ENCODE data around the gene NCAM2. TPM values are rescaled to one million over a fixed set of nuclear protein-coding genes. Genes with fewer than 3 reads are reported as not detected.

The NCAM2 gene
- total and polyA plus RNA-seq, 2 donors (not counting 3 experiments of a cell fraction or from before 2014, with no cell fraction given): 0.11 to 0.27 TPM

DNA sequence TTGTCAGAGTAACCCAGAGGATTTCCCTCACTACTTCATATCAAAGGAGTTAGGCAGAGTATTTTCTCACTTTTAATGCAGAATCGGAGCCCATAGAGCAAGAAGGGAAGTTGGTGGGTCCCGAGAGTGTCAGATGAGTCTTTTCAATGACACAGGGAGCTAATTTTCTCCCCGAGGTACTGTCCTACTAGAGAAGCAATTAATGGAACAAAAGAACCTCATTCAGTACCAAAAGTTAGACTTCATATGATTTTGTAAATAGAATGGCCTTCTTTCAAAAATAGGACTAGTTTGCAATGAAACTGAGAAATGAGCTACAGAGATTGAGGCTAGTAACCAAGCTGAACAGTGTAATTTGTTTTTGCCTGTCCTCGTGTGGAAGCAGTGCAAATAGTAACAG, 3.9 kb downstream of the NCAM2 start:
- POLR2A ChIA-PET: no interaction called here
- H3K9me3 ChIP-seq (replicated peaks; ENCODE audit: control insufficient read depth, insufficient read depth, low read length): no peaks in the 10 kb centered on the region
- no peak for DNase-seq (ENCODE audit: low read depth, low spot score)
- peaks cover 0 to 10% of the 10 kb centered on the region in 2 experiments for H3K27me3 ChIP-seq (ENCODE audit: control insufficient read depth in 2 of 2, insufficient read depth in 2 of 2, low read length in 2 of 2)
- no peaks in the 10 kb centered on the region for H3K79me2 ChIP-seq (ENCODE audit: control insufficient read depth, insufficient read depth, low read length)
- CTCF ChIA-PET: no interaction called here
- H3K27ac ChIP-seq (ENCODE audit: insufficient read depth, low read depth, low read length): no peak overlapping the region
- H2AFZ ChIP-seq (ENCODE audit: low read depth, low read length): no peak overlapping the region
- dilution Hi-C loops (cut with MboI; ENCODE audit: extremely low pct_ligation_motif_present, low sequenced_read_pairs) (no loop called here), intact Hi-C loops (cut with micrococcal nuclease) (no loop called here)
- peaks cover 9% of the 10 kb centered on the region for H3K4me1 ChIP-seq (ENCODE audit: control insufficient read depth, extremely low read depth, insufficient read depth, low read length)
- H3K9me1 ChIP-seq (replicated peaks; ENCODE audit: control insufficient read depth, extremely low read depth, insufficient read depth, low read length): no peaks in the 10 kb centered on the region
- no peak overlapping the region for H3K4me3 ChIP-seq (replicated peaks in 1 of 3; ENCODE audit: insufficient read depth in 1 of 3, low read depth in 1 of 3, low read length in 3 of 3)
- no peaks in the 10 kb centered on the region for H3K36me3 ChIP-seq (ENCODE audit: control insufficient read depth in 2 of 2, extremely low read depth in 1 of 2, insufficient read depth in 2 of 2, low read length in 2 of 2)
- no TSS peak for BruUV-seq (replicated peaks)
- no peaks in the 10 kb centered on the region for H4K20me1 ChIP-seq (replicated peaks; ENCODE audit: control insufficient read depth, extremely low read depth, insufficient read depth, low read length)
- no peak for FAIRE-seq
- no peak overlapping the region for H3K4me2 ChIP-seq (ENCODE audit: insufficient read depth, low read length)
- H3K9ac ChIP-seq (replicated peaks; ENCODE audit: extremely low read depth, insufficient read depth, low read length): no peak overlapping the region
- TF ChIP-seq, protein P1, sequence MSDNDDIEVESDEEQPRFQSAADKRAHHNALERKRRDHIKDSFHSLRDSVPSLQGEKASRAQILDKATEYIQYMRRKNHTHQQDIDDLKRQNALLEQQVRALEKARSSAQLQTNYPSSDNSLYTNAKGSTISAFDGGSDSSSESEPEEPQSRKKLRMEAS (IDR thresholded peaks at IDR 0.05; ENCODE audit: insufficient read depth, insufficient read length): no peak
- no peak for TF ChIP-seq GATA2 (IDR thresholded peaks at IDR 0.05; ENCODE audit: insufficient read depth, insufficient read length, low read depth, low read length)
- no peak for TF ChIP-seq FOS (IDR thresholded peaks at IDR 0.05; ENCODE audit: borderline replicate concordance, insufficient read depth, low read length)
- TF ChIP-seq EZH2 (IDR thresholded peaks at IDR 0.05; ENCODE audit: borderline replicate concordance, low read depth, low read length, severe bottlenecking): no peak
- TF ChIP-seq POLR2A (IDR thresholded peaks at IDR 0.05; ENCODE audit: low read depth, low read length): no peak
- no peak for TF ChIP-seq MYC (IDR thresholded peaks at IDR 0.05; ENCODE audit: low read depth, low read length)
- TF ChIP-seq, protein P2, sequence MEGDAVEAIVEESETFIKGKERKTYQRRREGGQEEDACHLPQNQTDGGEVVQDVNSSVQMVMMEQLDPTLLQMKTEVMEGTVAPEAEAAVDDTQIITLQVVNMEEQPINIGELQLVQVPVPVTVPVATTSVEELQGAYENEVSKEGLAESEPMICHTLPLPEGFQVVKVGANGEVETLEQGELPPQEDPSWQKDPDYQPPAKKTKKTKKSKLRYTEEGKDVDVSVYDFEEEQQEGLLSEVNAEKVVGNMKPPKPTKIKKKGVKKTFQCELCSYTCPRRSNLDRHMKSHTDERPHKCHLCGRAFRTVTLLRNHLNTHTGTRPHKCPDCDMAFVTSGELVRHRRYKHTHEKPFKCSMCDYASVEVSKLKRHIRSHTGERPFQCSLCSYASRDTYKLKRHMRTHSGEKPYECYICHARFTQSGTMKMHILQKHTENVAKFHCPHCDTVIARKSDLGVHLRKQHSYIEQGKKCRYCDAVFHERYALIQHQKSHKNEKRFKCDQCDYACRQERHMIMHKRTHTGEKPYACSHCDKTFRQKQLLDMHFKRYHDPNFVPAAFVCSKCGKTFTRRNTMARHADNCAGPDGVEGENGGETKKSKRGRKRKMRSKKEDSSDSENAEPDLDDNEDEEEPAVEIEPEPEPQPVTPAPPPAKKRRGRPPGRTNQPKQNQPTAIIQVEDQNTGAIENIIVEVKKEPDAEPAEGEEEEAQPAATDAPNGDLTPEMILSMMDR (IDR thresholded peaks at IDR 0.05; ENCODE audit: extremely low read depth in 1 of 2, insufficient read depth in 1 of 2, low read depth in 1 of 2, low read length in 2 of 2): no peak
- no peak for TF ChIP-seq JUN (IDR thresholded peaks at IDR 0.05; ENCODE audit: borderline replicate concordance, insufficient read depth, insufficient read length, low read depth)
- TF ChIP-seq POLR2AphosphoS5 (IDR thresholded peaks at IDR 0.05; ENCODE audit: insufficient read depth, low read depth, low read length): no peak
